ENCODE data around the gene CPLX1. TPM values are rescaled to one million over a fixed set of nuclear protein-coding genes. Genes with fewer than 3 reads are reported as not detected.

CPLX1 gene
- total RNA-seq, 4 donors from 2014 or later: 0.31 to 0.96 (median 0.54) TPM; not detected in 1

DNA sequence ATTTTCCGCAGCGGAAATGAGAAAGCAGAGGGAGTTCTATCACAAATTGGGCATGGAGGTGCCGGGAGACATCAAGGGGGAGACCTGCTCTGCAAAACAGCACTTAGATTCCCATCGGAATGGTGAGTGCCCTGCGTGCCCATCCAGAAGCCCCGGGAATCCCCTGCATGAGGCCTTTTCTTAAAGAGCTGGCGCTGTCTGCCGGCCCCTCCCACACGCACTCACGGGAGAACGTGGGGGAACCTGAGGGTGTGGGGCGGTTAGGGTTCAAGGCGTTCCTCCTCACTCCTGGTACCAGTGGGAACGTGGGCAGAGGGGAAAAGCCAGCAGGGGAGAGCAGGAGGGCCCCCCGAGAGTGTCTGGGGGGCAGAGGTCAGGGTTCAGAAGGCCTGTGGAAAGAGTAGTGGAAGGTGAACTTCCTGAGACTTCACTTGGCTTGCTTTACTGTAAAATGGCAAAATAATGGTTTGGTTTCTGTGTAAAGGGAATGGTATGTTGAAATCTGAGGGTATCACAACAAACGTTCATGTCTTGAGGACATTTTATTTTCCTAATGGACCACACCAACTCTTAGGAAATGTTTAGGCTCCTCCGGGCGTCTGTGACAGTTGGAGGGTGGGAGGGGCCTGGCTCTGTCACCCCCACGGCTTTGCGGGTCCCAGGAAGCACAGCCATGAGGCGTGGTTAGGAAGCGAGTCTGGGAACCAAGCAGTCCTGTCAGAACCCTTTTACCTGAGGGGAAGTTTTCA lies 82.3 kb downstream of the CPLX1 start:
- Histone ChIP-seq H3K4me1 (no peaks in the 10 kb centered on the region), H3K27me3 (no peaks in the 10 kb centered on the region), H3K9me3 (no peaks in the 10 kb centered on the region), H3K36me3 (peaks cover 0 to 60% of the 10 kb centered on the region in 2 donors), H3K27ac (peak overlapping the region in 1 of 4 donors; percentile 19), H3K4me3 (no peak overlapping the region)
- TF ChIP-seq, protein P1, sequence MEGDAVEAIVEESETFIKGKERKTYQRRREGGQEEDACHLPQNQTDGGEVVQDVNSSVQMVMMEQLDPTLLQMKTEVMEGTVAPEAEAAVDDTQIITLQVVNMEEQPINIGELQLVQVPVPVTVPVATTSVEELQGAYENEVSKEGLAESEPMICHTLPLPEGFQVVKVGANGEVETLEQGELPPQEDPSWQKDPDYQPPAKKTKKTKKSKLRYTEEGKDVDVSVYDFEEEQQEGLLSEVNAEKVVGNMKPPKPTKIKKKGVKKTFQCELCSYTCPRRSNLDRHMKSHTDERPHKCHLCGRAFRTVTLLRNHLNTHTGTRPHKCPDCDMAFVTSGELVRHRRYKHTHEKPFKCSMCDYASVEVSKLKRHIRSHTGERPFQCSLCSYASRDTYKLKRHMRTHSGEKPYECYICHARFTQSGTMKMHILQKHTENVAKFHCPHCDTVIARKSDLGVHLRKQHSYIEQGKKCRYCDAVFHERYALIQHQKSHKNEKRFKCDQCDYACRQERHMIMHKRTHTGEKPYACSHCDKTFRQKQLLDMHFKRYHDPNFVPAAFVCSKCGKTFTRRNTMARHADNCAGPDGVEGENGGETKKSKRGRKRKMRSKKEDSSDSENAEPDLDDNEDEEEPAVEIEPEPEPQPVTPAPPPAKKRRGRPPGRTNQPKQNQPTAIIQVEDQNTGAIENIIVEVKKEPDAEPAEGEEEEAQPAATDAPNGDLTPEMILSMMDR (IDR thresholded peaks at IDR 0.05): no peak
- TF ChIP-seq POLR2A (IDR thresholded peaks at IDR 0.05): no peak
- TF ChIP-seq POLR2AphosphoS5 (IDR thresholded peaks at IDR 0.05): no peak
- TF ChIP-seq EP300 (IDR thresholded peaks at IDR 0.05): no peak
- WGBS, 2 donors (ENCODE audit: low coverage in 1 of 2): 66 to 85% methylated on average over 6 to 10 of the region's 22 CpGs
- peak; percentile 31 for ATAC-seq

DNA sequence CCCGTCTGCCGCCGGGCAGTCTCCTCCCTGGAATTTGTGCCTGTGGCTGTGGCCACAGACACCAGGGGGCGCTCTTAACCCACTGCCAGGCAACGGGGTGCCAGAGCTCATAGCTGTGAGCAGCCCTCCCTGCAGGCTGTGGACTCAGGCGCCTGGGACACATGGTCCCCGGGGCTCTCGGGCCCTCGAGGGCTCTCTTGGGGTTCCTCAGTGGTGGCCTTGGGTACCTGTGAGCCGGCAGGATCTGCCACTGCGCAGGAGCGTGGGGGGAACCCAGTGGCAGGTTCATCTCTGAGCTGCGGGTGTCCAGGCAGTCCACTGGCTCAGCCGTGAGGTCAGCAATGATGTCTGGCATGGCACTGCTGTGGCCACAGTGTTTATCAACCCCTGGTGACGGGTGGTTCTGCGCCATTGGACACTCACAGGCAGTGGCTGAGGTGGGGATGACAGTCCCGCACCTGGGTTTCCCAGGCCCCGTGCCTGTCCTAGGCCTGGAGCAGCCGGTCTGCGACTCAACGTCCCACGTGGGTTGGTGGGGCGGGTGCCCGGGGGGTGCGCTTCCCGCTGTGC lies 83.1 kb downstream of the CPLX1 start:
- ATAC-seq: peak; percentile 86
- H3K4me3 ChIP-seq: no peak overlapping the region
- TF ChIP-seq POLR2AphosphoS5 (IDR thresholded peaks at IDR 0.05) (no peak), POLR2A (IDR thresholded peaks at IDR 0.05) (no peak), EP300 (IDR thresholded peaks at IDR 0.05) (no peak)
- TF ChIP-seq, protein P1 (IDR thresholded peaks at IDR 0.05): peak in 3 of 4 experiments; percentile 78 to 94 (median 83)
- H3K27ac ChIP-seq: no peak overlapping the region
- peaks cover 0 to 60% of the 10 kb centered on the region in 2 donors for H3K36me3 ChIP-seq
- no peaks in the 10 kb centered on the region for H3K9me3 ChIP-seq
- H3K4me1 ChIP-seq: no peaks in the 10 kb centered on the region
- 90% methylated on average over 9 of the region's 26 CpGs; no CpG with 5 or more reads in 1 of the 2 donors for WGBS, 2 donors (ENCODE audit: low coverage in 1 of 2)
- no peaks in the 10 kb centered on the region for H3K27me3 ChIP-seq

DNA sequence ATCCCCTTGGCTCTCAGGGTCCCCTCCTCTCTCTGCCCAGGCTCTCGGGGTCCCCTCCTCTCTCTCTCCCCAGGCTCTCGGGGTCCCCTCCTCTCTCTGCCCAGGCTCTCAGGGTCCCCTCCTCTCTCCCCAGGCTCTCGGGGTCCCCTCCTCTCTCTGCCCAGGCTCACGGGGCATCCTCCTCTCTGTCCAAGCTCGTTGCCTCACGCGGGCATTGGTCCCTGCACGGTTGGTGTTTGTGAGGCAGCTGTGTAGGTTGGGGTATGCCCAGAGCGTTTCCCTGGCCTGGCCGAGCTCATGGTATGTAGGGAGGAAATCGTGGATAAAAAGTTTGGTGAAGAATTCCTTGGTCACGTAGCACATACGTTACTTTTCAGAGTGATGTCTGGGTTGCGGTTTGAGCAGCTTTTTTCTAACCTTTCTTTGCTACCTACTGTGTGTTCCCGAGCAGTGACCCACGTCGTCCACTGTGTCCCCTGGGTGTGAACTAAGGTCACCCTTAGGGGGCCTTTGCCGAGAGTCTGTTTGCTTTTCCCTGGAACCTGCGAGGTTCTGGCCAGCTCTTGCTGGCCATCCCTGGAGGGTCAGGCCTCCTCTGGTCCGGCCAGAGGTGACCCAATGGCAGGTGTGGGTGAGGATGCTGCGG lies 83.7 kb downstream of the CPLX1 start:
- Histone ChIP-seq H3K36me3 (peaks cover 0 to 63% of the 10 kb centered on the region in 2 donors), H3K4me3 (no peak overlapping the region), H3K27ac (no peak overlapping the region), H3K27me3 (no peaks in the 10 kb centered on the region), H3K9me3 (no peaks in the 10 kb centered on the region), H3K4me1 (no peaks in the 10 kb centered on the region)
- TF ChIP-seq EP300 (IDR thresholded peaks at IDR 0.05) (no peak), POLR2AphosphoS5 (IDR thresholded peaks at IDR 0.05) (no peak), POLR2A (IDR thresholded peaks at IDR 0.05) (no peak)
- TF ChIP-seq, protein P1 (IDR thresholded peaks at IDR 0.05): no peak
- no peak for ATAC-seq
- WGBS, 2 donors (ENCODE audit: low coverage in 1 of 2): 63 to 82% methylated on average over 8 to 10 of the region's 21 CpGs

DNA sequence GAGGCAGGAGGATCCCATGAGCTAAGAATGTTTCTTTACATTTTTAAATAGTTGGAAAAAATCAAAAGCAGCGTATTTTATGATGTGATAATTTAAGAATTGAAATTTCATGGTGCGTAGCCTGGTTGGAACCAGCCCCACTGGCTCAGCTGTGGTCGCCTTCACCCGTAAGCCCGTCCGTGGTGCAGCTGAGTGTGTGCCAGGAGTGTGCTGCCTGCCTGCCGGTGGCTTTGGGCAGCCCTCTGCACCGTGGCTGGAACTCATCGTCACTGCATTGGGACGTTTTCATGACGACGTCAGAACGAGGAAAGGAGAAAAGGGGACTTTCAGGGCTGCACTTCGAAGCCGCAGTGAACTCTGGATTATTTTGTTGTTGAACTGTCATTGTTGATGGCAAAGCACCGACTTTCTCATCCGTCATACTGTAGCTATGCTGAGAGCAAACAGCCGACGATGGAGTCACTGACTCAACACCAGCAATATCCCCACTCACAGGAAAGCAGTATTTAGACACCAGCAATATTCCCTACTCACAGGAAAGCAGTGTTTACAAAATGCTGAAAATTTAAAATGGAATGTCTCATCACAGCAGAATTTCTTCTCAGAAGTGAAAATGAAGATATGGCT lies 85.2 kb downstream of the CPLX1 start:
- ATAC-seq: no peak
- H3K9me3 ChIP-seq: no peaks in the 10 kb centered on the region
- H3K4me3 ChIP-seq: no peak overlapping the region
- H3K36me3 ChIP-seq: peaks cover 0 to 76% of the 10 kb centered on the region in 2 donors
- WGBS, 2 donors (ENCODE audit: low coverage in 1 of 2): 20 to 67% methylated on average over 2 to 5 of the region's 19 CpGs
- no peaks in the 10 kb centered on the region for H3K27me3 ChIP-seq
- H3K4me1 ChIP-seq: no peaks in the 10 kb centered on the region
- H3K27ac ChIP-seq: no peak overlapping the region
- TF ChIP-seq, protein P1 (IDR thresholded peaks at IDR 0.05): no peak
- no peak for TF ChIP-seq POLR2AphosphoS5 (IDR thresholded peaks at IDR 0.05)

Measured in gastroesophageal sphincter (tissue), 4 donors.